DOHH2 (cell line): ENCODE measurements around the gene PPFIA4.

Experiments
- CTCF ChIP-seq: fragments of 200-600 bp; sonication (generic); IDR thresholded peaks from one replicate; pipeline ENCODE4 v1.5.1; 2014; ENCODE audit warnings: antibody characterized with exemption, mild to moderate bottlenecking, low read depth, low read length; ENCODE audit not compliant: poor library complexity, severe bottlenecking
- EZH2phosphoT487 ChIP-seq: fragments of 200-600 bp; sonication (generic); IDR thresholded peaks from 2 replicates; pipeline ENCODE4 v1.6.1; 2017; ENCODE audit warnings: borderline replicate concordance, mild to moderate bottlenecking, antibody characterized with exemption, low read length, moderate library complexity, mixed read lengths

- no peak for TF ChIP-seq CTCF
- TF ChIP-seq EZH2phosphoT487: no peak
These were observed 73.7 kb downstream of the PPFIA4 start for GRCh38 chr1:203099805-203100515.
